Ishikawa (cell line): Measurements from ENCODE around the gene PTPRU.

ENCODE experiments used
- CEBPB ChIP-seq: IDR thresholded peaks from 2 replicates; pipeline ENCODE4 v1.6.1; 2012
- EGR1 ChIP-seq: IDR thresholded peaks from 2 replicates; pipeline ENCODE4 v1.6.1; 2012
- EP300 ChIP-seq: IDR thresholded peaks from 2 replicates; pipeline ENCODE4 v1.6.1; 2012; ENCODE audit warnings: borderline replicate concordance
- NFIC ChIP-seq: IDR thresholded peaks from 2 replicates; pipeline ENCODE4 v1.6.1; 2012
- RAD21 ChIP-seq: IDR thresholded peaks from 2 replicates; pipeline ENCODE4 v1.6.1; 2012; ENCODE audit warnings: low read depth
- TAF1 ChIP-seq: IDR thresholded peaks from 2 replicates; pipeline ENCODE4 v1.6.1; 2012; ENCODE audit warnings: low read depth, mild to moderate bottlenecking
- YY1 ChIP-seq: IDR thresholded peaks from 2 replicates; pipeline ENCODE4 v1.6.1; 2012; ENCODE audit warnings: low read depth
- TF ChIP-seq, protein P1 (sequence below): IDR thresholded peaks from 2 replicates; pipeline ENCODE4 v1.6.1; 2012; ENCODE audit warnings: low read depth, mild to moderate bottlenecking
- TF ChIP-seq, protein P2 (sequence below): IDR thresholded peaks from 2 replicates; pipeline ENCODE4 v1.6.1; 2012

DNA sequence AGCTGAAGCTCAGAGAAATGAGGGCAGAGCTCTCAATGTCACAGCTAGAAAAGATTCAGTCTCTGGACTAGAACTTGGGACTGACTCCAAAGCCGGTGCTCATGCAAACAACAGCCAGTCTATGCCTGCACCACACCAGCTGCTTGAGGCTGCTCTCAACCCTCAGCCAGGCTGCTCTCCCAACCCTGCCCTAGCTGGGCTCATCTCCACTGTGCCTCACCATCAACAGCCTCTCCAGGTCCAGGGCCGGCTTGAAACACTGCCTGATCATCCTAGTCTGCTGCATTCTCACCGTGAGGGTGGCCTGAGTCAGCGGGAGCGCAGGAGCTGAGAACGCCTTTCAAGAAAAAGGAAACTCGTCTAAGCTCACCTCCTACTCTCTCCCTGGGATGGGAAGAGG is 94.5 kb downstream of the PTPRU start:
- TF ChIP-seq NFIC (no peak), CEBPB (no peak), EGR1 (no peak), TAF1 (no peak), RAD21 (no peak), YY1 (no peak), EP300 (no peak)
- TF ChIP-seq, protein P1, sequence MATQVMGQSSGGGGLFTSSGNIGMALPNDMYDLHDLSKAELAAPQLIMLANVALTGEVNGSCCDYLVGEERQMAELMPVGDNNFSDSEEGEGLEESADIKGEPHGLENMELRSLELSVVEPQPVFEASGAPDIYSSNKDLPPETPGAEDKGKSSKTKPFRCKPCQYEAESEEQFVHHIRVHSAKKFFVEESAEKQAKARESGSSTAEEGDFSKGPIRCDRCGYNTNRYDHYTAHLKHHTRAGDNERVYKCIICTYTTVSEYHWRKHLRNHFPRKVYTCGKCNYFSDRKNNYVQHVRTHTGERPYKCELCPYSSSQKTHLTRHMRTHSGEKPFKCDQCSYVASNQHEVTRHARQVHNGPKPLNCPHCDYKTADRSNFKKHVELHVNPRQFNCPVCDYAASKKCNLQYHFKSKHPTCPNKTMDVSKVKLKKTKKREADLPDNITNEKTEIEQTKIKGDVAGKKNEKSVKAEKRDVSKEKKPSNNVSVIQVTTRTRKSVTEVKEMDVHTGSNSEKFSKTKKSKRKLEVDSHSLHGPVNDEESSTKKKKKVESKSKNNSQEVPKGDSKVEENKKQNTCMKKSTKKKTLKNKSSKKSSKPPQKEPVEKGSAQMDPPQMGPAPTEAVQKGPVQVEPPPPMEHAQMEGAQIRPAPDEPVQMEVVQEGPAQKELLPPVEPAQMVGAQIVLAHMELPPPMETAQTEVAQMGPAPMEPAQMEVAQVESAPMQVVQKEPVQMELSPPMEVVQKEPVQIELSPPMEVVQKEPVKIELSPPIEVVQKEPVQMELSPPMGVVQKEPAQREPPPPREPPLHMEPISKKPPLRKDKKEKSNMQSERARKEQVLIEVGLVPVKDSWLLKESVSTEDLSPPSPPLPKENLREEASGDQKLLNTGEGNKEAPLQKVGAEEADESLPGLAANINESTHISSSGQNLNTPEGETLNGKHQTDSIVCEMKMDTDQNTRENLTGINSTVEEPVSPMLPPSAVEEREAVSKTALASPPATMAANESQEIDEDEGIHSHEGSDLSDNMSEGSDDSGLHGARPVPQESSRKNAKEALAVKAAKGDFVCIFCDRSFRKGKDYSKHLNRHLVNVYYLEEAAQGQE, result no peak
- TF ChIP-seq, protein P2, sequence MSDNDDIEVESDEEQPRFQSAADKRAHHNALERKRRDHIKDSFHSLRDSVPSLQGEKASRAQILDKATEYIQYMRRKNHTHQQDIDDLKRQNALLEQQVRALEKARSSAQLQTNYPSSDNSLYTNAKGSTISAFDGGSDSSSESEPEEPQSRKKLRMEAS, result no peak
